ENCODE measurements around the gene RNF217. TPM values are rescaled to one million over a fixed set of nuclear protein-coding genes. Genes with fewer than 3 reads are reported as not detected.

The RNF217 gene
- total RNA-seq, 1 experiment from 2014 or later: 37.7 TPM

- CTCF ChIA-PET: no interaction called here
- in situ Hi-C loops (cut with HindIII; ENCODE audit: low pct_unique_long_range_greater_than_20kb, low sequenced_read_pairs): no loop called here
- Histone ChIP-seq H3K36me3 (ENCODE audit: control insufficient read depth, insufficient read depth, low read length) (no peaks in the 10 kb centered on the region), H3K27me3 (ENCODE audit: control insufficient read depth, insufficient read depth, low read length) (no peaks in the 10 kb centered on the region), H3K4me3 (ENCODE audit: low read depth in 2 of 2, low read length in 2 of 2) (no peak overlapping the region), H3K27ac (ENCODE audit: low read length) (no peak overlapping the region), H3K4me1 (ENCODE audit: control insufficient read depth, insufficient read depth, low read length) (no peaks in the 10 kb centered on the region), H3K9me3 (ENCODE audit: control insufficient read depth, insufficient read depth, low read depth, low read length) (no peaks in the 10 kb centered on the region)
- TF ChIP-seq POLR2AphosphoS5 (IDR thresholded peaks at IDR 0.05; ENCODE audit: low read depth, low read length): no peak
- no peak for TF ChIP-seq REST (IDR thresholded peaks at IDR 0.05; ENCODE audit: insufficient read depth in 1 of 2, low read depth in 2 of 2, low read length in 1 of 2)
- no peak for TF ChIP-seq TCF7L2 (IDR thresholded peaks at IDR 0.05; ENCODE audit: low read depth, low read length)
- no peak for TF ChIP-seq SIN3A (IDR thresholded peaks at IDR 0.05; ENCODE audit: borderline replicate concordance, insufficient read depth, low read depth, low read length)
- TF ChIP-seq CTCF (IDR thresholded peaks at IDR 0.05): no peak
- no TSS peak for BruUV-seq (replicated peaks)
- DNase-seq (ENCODE audit: low read depth, low spot score): no peak
- ATAC-seq: no peak
- POLR2A ChIA-PET: no interaction called here
- intact Hi-C loops (cut with micrococcal nuclease; ENCODE audit: unreplicated experiment): no loop called here
Measured at GRCh38 chr6:125075741-125076481, 113.7 kb downstream of the RNF217 start.

GRCh38 chr6:125076482-125076742 lies 114.2 kb downstream of the RNF217 start:
- H3K9me3 ChIP-seq (ENCODE audit: control insufficient read depth, insufficient read depth, low read depth, low read length): no peaks in the 10 kb centered on the region
- H3K36me3 ChIP-seq (ENCODE audit: control insufficient read depth, insufficient read depth, low read length): no peaks in the 10 kb centered on the region
- ChIA-PET POLR2A (no interaction called here), CTCF (no interaction called here)
- no peaks in the 10 kb centered on the region for H3K4me1 ChIP-seq (ENCODE audit: control insufficient read depth, insufficient read depth, low read length)
- in situ Hi-C loops (cut with HindIII; ENCODE audit: low pct_unique_long_range_greater_than_20kb, low sequenced_read_pairs) (no loop called here), intact Hi-C loops (cut with micrococcal nuclease; ENCODE audit: unreplicated experiment) (no loop called here)
- TF ChIP-seq CTCF (IDR thresholded peaks at IDR 0.05): no peak
- no peak for TF ChIP-seq REST (IDR thresholded peaks at IDR 0.05; ENCODE audit: insufficient read depth in 1 of 2, low read depth in 2 of 2, low read length in 1 of 2)
- TF ChIP-seq TCF7L2 (IDR thresholded peaks at IDR 0.05; ENCODE audit: low read depth, low read length): no peak
- DNase-seq (ENCODE audit: low read depth, low spot score): no peak
- H3K27me3 ChIP-seq (ENCODE audit: control insufficient read depth, insufficient read depth, low read length): no peaks in the 10 kb centered on the region
- no peak overlapping the region for H3K4me3 ChIP-seq (ENCODE audit: low read depth in 2 of 2, low read length in 2 of 2)
- H3K27ac ChIP-seq (ENCODE audit: low read length): no peak overlapping the region
- no peak for ATAC-seq
- BruUV-seq (replicated peaks): no TSS peak
